GM19099 (cell line): ENCODE measurements around the gene SYTL4.

Source experiments
- POLR2A ChIP-seq: IDR thresholded peaks from 3 replicates; pipeline ENCODE4 v1.6.1; 2011; ENCODE audit warnings: low read depth; ENCODE audit not compliant: insufficient read length; ENCODE audit errors: extremely low read depth

Gene SYTL4

GRCh38 chrX:100731441-100732281 lies at the start of gene SYTL4:
Gene SYTL4 (minus strand): TSS chrX:100732121. CDS start chrX:100702037, 30,084 bp downstream.
- no peak for TF ChIP-seq POLR2A

- no peak for TF ChIP-seq POLR2A
Observed at GRCh38 chrX:100768679-100769338, 36.9 kb upstream of the SYTL4 start.

- no peak for TF ChIP-seq POLR2A
Observed at GRCh38 chrX:100750883-100751282, 19.0 kb upstream of the SYTL4 start.

- no peak for TF ChIP-seq POLR2A
Observed at GRCh38 chrX:100748108-100748507, 16.2 kb upstream of the SYTL4 start.

- no peak for TF ChIP-seq POLR2A
Observed at GRCh38 chrX:100747703-100748102, 15.8 kb upstream of the SYTL4 start.

GRCh38 chrX:100747090-100747489 lies 15.2 kb upstream of the SYTL4 start:
- TF ChIP-seq POLR2A = no peak

- TF ChIP-seq POLR2A = no peak
Observed at GRCh38 chrX:100745806-100746537, 14.1 kb upstream of the SYTL4 start.

- TF ChIP-seq POLR2A = no peak
Observed at GRCh38 chrX:100745205-100745604, 13.3 kb upstream of the SYTL4 start.

GRCh38 chrX:100743009-100743607 lies 11.2 kb upstream of the SYTL4 start:
- no peak for TF ChIP-seq POLR2A

- TF ChIP-seq POLR2A = no peak
Observed at GRCh38 chrX:100721328-100721727, 10.6 kb downstream of the SYTL4 start.

- no peak for TF ChIP-seq POLR2A
Observed at GRCh38 chrX:100720301-100720700, 11.6 kb downstream of the SYTL4 start.

- no peak for TF ChIP-seq POLR2A
Observed at GRCh38 chrX:100719139-100719538, 12.8 kb downstream of the SYTL4 start.

- no peak for TF ChIP-seq POLR2A
Observed at GRCh38 chrX:100717363-100717762, 14.6 kb downstream of the SYTL4 start.

- TF ChIP-seq POLR2A = no peak
Observed at GRCh38 chrX:100710816-100711215, 21.1 kb downstream of the SYTL4 start.

GRCh38 chrX:100704581-100705203 lies 27.2 kb downstream of the SYTL4 start:
- no peak for TF ChIP-seq POLR2A
